Measurements from ENCODE around the gene HPGDS.
"Not testable (repeated sequence)": the region's sequence is repeated elsewhere in the genome, so short reads cannot be mapped to it uniquely, and the experiment has no call there.

HPGDS gene

GRCh38 chr4:94342694-94343093 lies at the start of gene HPGDS:
HPGDS (minus strand) TSS chr4:94342836; CDS start chr4:94334629, 8,207 bp downstream.
- no peak for DNase-seq

DNA sequence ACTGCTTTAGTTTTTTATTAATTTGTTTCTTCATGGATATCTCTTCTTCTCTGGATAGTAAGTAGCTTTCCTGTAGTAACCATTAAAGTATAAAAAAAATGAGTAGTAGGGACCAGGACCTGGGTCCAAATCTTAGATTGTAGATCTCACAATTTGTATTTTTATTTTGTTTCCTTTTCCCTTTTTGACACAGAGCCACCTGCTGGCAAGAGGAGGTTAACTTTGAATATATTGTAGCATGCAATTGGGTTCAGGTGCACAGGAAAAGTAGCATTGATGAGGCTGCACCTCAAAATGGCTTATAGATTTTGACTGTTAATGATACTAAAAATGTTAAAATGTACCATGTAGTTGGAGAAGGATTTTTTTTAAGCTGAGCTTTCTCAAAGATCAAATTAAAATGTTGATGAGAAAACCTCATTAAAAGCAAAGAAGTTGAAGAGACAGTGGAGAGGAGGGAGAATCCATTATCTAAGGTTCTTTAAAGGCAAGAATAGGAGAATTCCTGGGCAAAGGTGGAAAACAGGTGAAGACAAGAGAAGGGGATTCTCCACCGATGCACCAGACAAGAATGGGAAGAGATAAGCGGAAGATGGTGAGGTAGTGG lies 48.3 kb upstream of the HPGDS start:
- DNase-seq, result no peak

DNA sequence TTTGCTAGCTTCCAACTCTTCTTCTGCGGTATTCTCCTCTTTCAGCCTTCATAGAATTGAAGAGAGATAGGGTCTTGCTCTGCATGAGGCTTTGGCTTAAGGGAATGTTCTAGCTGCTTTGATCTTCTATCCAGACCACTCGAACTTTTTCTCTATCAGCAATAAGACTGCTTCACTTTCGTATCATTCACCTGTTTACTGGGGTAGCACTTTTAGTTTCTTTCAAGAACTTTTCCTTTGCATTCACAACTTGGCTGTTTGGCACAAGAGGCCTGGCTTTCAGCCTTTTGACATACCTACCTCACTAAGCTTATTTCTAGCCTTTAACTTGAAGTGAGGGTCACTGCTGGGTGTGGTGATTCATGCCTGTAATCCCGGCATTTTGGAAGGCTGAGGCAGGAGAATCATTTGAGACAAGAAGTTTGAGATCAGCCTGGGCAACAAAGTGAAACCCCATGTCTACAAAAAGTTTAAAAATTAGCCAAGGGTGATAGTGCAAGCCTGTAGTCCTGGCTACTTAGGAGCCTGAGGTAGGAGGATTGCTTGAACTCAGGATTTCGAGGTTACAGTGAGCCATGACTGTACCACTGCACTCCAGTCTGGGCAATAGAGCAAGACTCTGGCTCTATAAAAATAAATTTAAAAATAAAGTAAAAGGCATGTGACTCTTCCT lies 47.1 kb upstream of the HPGDS start:
- DNase-seq, result no peak

DNA sequence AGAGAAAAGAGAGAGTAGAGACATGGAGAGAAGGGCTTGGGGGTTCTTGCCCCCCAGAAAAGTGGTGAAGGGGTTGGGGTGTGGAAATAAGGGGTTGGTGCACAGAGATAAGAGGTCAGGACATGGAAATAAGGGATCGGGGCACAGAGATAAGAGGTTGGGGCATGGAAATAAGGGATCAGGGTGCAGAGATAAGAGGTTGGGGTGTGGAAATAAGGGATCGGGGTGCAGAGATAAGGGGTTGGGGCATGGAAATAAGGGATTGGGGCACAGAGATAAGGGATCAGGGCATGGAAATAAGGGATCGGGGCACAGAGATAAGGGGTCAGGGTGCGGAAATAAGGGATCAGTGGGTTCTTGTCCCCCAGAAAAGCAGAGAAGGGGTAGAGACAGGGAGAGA lies 45.3 kb upstream of the HPGDS start:
- not testable (repeated sequence) for DNase-seq

- not testable (repeated sequence) for DNase-seq
Observed at GRCh38 chr4:94385452-94385851, 42.8 kb upstream of the HPGDS start.

- not testable (repeated sequence) for DNase-seq
Observed at GRCh38 chr4:94382891-94383290, 40.3 kb upstream of the HPGDS start.

DNA sequence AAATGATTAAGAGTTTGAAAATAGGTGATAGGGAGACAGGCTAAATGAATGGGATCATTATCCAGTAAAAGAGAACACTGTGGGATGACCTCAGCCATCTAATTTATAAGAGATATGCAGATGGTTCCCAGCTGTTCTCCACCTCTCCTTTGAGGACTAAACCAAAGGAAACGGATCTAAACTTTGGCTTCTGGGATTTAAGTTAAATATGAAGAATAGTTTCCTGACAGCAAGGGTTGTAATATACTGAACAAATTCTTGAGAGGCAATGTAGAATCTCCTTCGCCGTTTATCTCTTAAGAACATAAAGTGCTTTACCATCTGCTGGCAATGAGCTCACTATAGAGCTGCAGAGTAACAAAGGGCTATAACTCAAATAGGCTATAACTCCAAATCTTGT lies 35.4 kb upstream of the HPGDS start:
- no peak for DNase-seq

GRCh38 chr4:94377294-94377693 lies 34.7 kb upstream of the HPGDS start:
- DNase-seq, result no peak

DNA sequence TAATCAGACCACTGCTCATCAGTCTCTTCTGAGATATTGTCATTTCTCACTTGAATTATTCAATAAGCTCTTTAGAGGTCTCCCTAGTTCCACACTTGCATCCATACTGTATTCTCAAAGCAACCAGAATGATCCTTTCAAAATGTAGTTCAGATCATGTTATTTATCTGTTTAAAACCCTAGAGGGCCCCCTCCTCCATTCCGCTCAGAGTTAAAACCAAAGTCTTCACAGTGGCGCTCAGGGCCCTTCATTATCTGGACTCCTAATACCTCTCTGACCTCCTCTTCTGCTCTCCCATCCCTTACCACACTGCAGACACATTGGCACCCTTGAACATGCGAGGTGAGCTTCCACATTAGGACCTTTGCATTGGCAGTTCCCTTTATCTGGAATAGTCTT lies 32.7 kb upstream of the HPGDS start:
- no peak for DNase-seq

GRCh38 chr4:94373752-94374151 lies 31.1 kb upstream of the HPGDS start:
- DNase-seq, result no peak

- no peak for DNase-seq
Observed at GRCh38 chr4:94372991-94373390, 30.4 kb upstream of the HPGDS start.

- DNase-seq, result no peak
Observed at GRCh38 chr4:94372228-94372978, 29.8 kb upstream of the HPGDS start.

DNA sequence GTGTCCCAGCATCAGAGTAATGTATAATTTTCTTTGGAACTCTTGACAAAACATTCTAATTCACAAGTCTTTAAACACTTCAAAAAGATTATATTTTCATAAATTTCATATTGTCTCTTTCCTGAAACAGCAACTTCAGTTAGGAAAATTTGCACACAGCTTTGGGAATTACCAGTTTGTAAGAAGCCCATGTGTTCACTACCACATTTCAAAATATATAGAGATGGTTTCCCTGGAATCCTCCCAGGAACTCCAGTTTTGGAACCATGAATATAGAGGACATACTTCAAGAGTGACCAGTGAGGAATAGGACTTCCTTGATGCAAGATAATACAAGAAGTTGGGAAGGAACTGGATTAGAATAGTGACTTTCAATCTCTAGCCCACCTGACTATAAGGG lies 28.7 kb upstream of the HPGDS start:
- DNase-seq, result no peak

- DNase-seq, result no peak
Observed at GRCh38 chr4:94370533-94371254, 28.1 kb upstream of the HPGDS start.

GRCh38 chr4:94369046-94369445 lies 26.4 kb upstream of the HPGDS start:
- no peak for DNase-seq

DNA sequence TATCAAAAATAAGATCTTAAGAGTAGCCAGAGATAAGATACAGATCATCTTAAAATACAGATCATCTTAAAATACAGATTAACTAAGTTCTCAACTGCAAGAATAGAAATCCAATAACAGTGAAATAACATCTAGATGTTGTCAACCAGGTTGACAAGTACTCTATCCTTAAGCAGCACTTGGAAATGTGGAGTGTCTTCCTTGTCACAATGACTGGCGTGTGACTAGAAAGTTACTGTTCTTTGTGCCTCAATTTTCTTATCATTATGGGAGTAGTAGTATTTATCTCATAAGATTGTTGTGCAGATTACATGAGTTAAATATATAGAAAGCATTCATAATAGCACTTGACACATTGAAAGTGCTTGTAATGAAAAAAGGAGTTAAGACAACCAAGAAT lies 25.8 kb upstream of the HPGDS start:
- DNase-seq, result no peak

- DNase-seq, result no peak
Observed at GRCh38 chr4:94365304-94365703, 22.7 kb upstream of the HPGDS start.

- no peak for DNase-seq
Observed at GRCh38 chr4:94364527-94364926, 21.9 kb upstream of the HPGDS start.

DNA sequence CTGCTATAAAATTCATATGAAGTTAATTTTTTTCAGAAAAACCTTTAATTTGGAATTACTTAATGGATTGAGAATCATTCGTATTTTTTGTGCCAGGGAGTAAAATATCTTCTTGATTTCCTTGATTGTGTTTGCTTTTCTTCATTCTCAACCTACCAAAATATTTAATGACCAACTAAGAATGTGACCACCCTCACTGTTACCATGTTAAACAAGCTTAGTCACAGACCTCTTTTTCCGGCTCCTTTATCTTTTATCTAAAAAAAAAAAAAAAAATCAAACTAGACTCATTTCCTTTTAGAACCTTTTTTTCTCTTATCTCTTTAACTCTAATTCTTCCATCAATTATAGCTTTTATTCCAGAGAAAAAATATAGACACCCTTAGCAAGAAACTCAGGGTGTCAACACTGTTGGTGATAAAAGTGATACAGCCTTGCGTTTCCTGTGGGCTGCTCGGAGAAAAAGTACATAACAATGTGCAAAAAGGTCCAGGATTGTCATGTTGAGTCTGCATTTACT lies 20.6 kb upstream of the HPGDS start:
- no peak for DNase-seq

GRCh38 chr4:94359838-94360237 lies 17.2 kb upstream of the HPGDS start:
- no peak for DNase-seq

- DNase-seq, result no peak
Observed at GRCh38 chr4:94359221-94359620, 16.6 kb upstream of the HPGDS start.

DNA sequence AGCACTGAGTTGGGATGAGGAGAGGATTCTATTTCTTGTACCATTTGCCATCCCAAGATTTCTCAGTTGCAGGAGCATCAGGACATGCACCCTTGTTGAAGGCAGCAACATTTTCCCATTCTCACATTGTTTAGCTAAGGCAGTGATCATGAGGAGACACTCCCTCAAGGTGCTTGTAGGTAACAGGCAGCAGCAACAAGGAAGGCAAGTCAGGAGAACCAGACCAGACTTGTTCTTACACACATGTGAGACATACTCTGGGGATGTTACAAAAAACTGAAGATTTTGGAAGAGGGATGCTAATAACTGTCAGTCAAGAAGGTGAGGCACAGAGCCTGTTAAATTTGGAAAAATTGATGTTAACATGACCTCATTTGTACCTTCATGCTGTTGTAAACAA lies 15.5 kb upstream of the HPGDS start:
- no peak for DNase-seq

GRCh38 chr4:94357624-94358023 lies 15.0 kb upstream of the HPGDS start:
- DNase-seq, result no peak

Measured in activated effector memory CD4-positive, alpha-beta T cell treated with anti-CD3 and anti-CD28 coated beads, Interleukin-2, amount 50 U/mL, for 16 hours (primary cell).